A673 (cell line): ENCODE measurements around the gene PNMA1. TPM values are rescaled to one million over a fixed set of nuclear protein-coding genes. Genes with fewer than 3 reads are reported as not detected.

ENCODE experiments used
- BruUV-seq: library from RNA; stranded (reverse); fragments of 400-500 nt; replicated peaks from 2 replicates; lab custom pipeline; 2021; lab: Mats Ljungman, UMichigan
- CTCF ChIA-PET: fragments of 300-600 bp; sonication (Branson Sonifier 250); formaldehyde crosslinking; loops from one replicate; lab custom pipeline; 2022; ENCODE audit warnings: antibody characterized with exemption; lab: Charles Lee
- POLR2A ChIA-PET: fragments of 300-600 bp; sonication (Branson Sonifier 250); formaldehyde crosslinking; loops from one replicate; lab custom pipeline; 2022; ENCODE audit warnings: antibody characterized with exemption; ENCODE audit not compliant: low non-redundant PET; lab: Charles Lee
- DNase-seq: peaks from one replicate; pipeline ENCODE4 v3.0.0-alpha.2; 2015; ENCODE audit warnings: low spot score
- H3K27ac ChIP-seq: fragments of 200-600 bp; sonication (generic); 2 replicates; pipeline ENCODE4 v1.5.1; 2016; ENCODE audit warnings: mixed run types, low read depth, mild to moderate bottlenecking, mixed read lengths, antibody characterized with exemption, low read length; ENCODE audit not compliant: poor library complexity, severe bottlenecking
- H3K27me3 ChIP-seq: fragments of 200-600 bp; sonication (generic); replicated peaks from 2 replicates; pipeline ENCODE4 v1.6.1; 2017; ENCODE audit warnings: mixed run types, low read depth, mild to moderate bottlenecking, mixed read lengths, antibody characterized with exemption, low read length; ENCODE audit not compliant: insufficient read depth, poor library complexity
- H3K36me3 ChIP-seq: fragments of 200-600 bp; sonication (generic); 2 replicates; pipeline ENCODE4 v1.6.1; 2016; ENCODE audit warnings: mixed run types, mild to moderate bottlenecking, mixed read lengths, antibody characterized with exemption, low read length; ENCODE audit not compliant: insufficient read depth, poor library complexity, severe bottlenecking
- H3K4me1 ChIP-seq: fragments of 200-600 bp; sonication (generic); 2 replicates; pipeline ENCODE4 v1.6.1; 2017; ENCODE audit warnings: mixed run types, mild to moderate bottlenecking, mixed read lengths, antibody characterized with exemption, low read length; ENCODE audit not compliant: insufficient read depth, poor library complexity, severe bottlenecking
- H3K4me3 ChIP-seq: fragments of 200-600 bp; sonication (generic); 2 replicates; pipeline ENCODE4 v1.5.1; 2016; ENCODE audit warnings: low read depth, mixed run types, mild to moderate bottlenecking, mixed read lengths, low read length; ENCODE audit not compliant: poor library complexity, severe bottlenecking
- H3K9me3 ChIP-seq: fragments of 200-600 bp; sonication (generic); 2 replicates; pipeline ENCODE4 v1.6.1; 2016; ENCODE audit warnings: mixed run types, low read depth, mild to moderate bottlenecking, mixed read lengths, antibody characterized with exemption, low read length; ENCODE audit not compliant: poor library complexity, severe bottlenecking
- CTCF ChIP-seq: fragments of 300-800, 200-600 bp; sonication (generic); conservative IDR thresholded peaks from 2 replicates; pipeline ENCODE4 v1.5.1; 2017; ENCODE audit warnings: low read depth, mild to moderate bottlenecking, antibody characterized with exemption, low read length, moderate library complexity, mixed read lengths
- EZH2 ChIP-seq: fragments of 200-600 bp; sonication (generic); IDR thresholded peaks from 2 replicates; pipeline ENCODE4 v1.6.1; 2017; ENCODE audit warnings: borderline replicate concordance, low read depth, mild to moderate bottlenecking, mixed read lengths, antibody characterized with exemption, low read length; ENCODE audit not compliant: poor library complexity, severe bottlenecking
- intact Hi-C: fragments of 100-400 bp; cut with micrococcal nuclease; formaldehyde crosslinking; loops from one replicate; pipeline ENCODE4 v1.10.0; 2022; ENCODE audit not compliant: unreplicated experiment
- microRNA-seq: library from miRNA; unstranded; fragments of <30 nt; microRNA quantifications from one replicate; pipeline ENCODE4 v1.2.0, GENCODE V29; 2021
- total RNA-seq: library from RNA; stranded (reverse); gene quantifications from 2 replicates; pipeline ENCODE4 v1.2.3, GENCODE V29; 2021

The PNMA1 gene
- total RNA-seq, 1 experiment from 2014 or later: 51.4 TPM

GRCh38 chr14:73661872-73662271, 52.3 kb downstream of the PNMA1 start:
- Histone ChIP-seq H3K36me3 (no peaks in the 10 kb centered on the region), H3K4me1 (no peaks in the 10 kb centered on the region), H3K27me3 (no peaks in the 10 kb centered on the region), H3K9me3 (no peaks in the 10 kb centered on the region), H3K4me3 (no peak overlapping the region), H3K27ac (no peak overlapping the region)
- ChIA-PET CTCF (no interaction called here), POLR2A (no interaction called here)
- no peak for DNase-seq
- TF ChIP-seq CTCF (no peak), EZH2 (no peak)
- BruUV-seq: no TSS peak
- intact Hi-C loops: no loop called here

Small RNAs within 50 kb of the gene (microRNA-seq; reads per million reads assigned to microRNA genes)
- gene MIR4505: not detected

Other genes with a start within 250 kb of the PNMA1 start
- 27.8 and 29.3 TPM in 2 replicates for gene RIOX1, start 223.5 kb downstream of the PNMA1 start, total RNA-seq
- 8.6 and 10.6 TPM in 2 replicates for gene ACOT1, start 177.2 kb downstream of the PNMA1 start, total RNA-seq
- not detected in 2 replicates for gene HEATR4, start 155.4 kb downstream of the PNMA1 start, total RNA-seq
- gene ACOT2, start 145.2 kb downstream of the PNMA1 start, total RNA-seq: 34.2 and 47.7 TPM in 2 replicates
- gene ACOT4, start 122.5 kb downstream of the PNMA1 start, total RNA-seq: 0.28 and 0.37 TPM in 2 replicates
- not detected in 2 replicates for gene ACOT6, start 101.9 kb downstream of the PNMA1 start, total RNA-seq
- 25.5 and 28.1 TPM in 2 replicates for gene DNAL1, start 69.4 kb downstream of the PNMA1 start, total RNA-seq
- 16.0 and 17.3 TPM in 2 replicates for gene PTGR2, start 137.4 kb upstream of the PNMA1 start, total RNA-seq
- gene ZNF410, start 172.5 kb upstream of the PNMA1 start, total RNA-seq: 60.4 and 69.4 TPM in 2 replicates
- 1.7 and 1.9 TPM in 2 replicates for gene FAM161B, start 235.7 kb upstream of the PNMA1 start, total RNA-seq
- gene COQ6, start 235.9 kb upstream of the PNMA1 start, total RNA-seq: 23.7 and 24.5 TPM in 2 replicates